BJ (cell line): ENCODE measurements around the gene PFKL. TPM values are rescaled to one million over a fixed set of nuclear protein-coding genes. Genes with fewer than 3 reads are reported as not detected.

ENCODE experiments used
- CTCF ChIA-PET: fragments of 350-600 bp; formaldehyde crosslinking; extraction: SDS; loops from one replicate; lab custom pipeline; 2021; ENCODE audit warnings: antibody characterized with exemption, inconsistent platforms; lab: Yijun Ruan, JAX
- POLR2A ChIA-PET: fragments of 300-600 bp; sonication (Branson Sonifier 250); formaldehyde crosslinking; extraction: SDS; loops from one replicate; lab custom pipeline; 2021; ENCODE audit warnings: antibody characterized with exemption; lab: Charles Lee
- DNase-seq: peaks from one replicate; pipeline ENCODE4 v3.0.0-alpha.2; 2011; ENCODE audit warnings: low read depth
- H3K27me3 ChIP-seq: 2 replicates; pipeline ENCODE4 v1.6.0; 2011; ENCODE audit warnings: low read length; ENCODE audit not compliant: control insufficient read depth, insufficient read depth
- H3K36me3 ChIP-seq: 2 replicates; pipeline ENCODE4 v1.5.1; 2011; ENCODE audit warnings: low read length; ENCODE audit not compliant: control insufficient read depth, insufficient read depth
- H3K4me3 ChIP-seq: 2 replicates; pipeline ENCODE4 v1.5.1; 2011; ENCODE audit warnings: low read depth, mild to moderate bottlenecking, control low read depth, low read length
- polyA plus RNA-seq: library from polyadenylated mRNA; depleted of rRNA; stranded (reverse); fragments of >200 nt; gene quantifications from 2 replicates; pipeline ENCODE4 v1.2.3, GENCODE V29; 2011
- TF ChIP-seq, protein P1 (sequence below): IDR thresholded peaks from 2 replicates; pipeline ENCODE4 v1.5.1; 2011; ENCODE audit warnings: low read depth, mild to moderate bottlenecking, control low read depth, inconsistent platforms, low read length, moderate library complexity; ENCODE audit not compliant: insufficient read depth

Gene PFKL
- polyA plus RNA-seq, 1 experiment = 152 TPM

DNA sequence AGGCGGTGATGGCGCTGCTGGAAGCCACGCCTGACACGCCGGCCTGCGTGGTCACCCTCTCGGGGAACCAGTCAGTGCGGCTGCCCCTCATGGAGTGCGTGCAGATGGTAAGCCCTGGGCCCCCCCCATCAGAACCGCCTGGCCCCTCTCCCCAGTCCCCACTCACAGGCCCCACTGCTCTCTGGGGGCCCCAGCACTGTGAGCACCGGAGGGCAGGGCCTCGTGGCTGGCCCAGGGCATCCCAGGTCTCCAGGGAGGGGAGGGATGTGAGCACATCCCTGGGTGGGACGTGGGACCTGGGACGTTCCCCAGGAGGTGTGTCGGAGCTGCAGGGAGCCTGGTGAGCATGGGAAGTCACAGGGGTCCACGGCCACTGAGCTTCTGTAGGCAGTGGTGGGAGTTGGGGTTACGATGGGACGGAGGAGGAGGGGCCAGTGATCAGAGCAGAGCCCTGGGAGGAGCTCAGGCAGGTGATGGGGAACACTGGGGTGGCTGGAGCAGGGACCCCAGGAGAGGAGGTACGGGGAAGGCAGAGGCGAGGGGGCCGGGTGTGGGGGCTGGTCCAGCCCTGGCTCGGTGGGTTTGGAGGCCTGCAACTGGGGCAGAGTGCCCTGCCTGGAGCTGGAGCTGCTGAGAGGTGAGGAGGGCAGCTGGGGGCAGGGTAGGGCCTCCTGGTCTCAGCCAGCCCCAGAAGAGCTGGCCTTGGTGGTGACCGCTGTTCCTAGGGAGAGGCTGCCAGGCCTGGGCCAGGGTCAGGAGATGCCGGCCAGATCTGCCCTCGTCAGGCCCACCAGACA, 18.8 kb downstream of the PFKL start:
- no peak for DNase-seq
- no peaks in the 10 kb centered on the region for H3K27me3 ChIP-seq
- TF ChIP-seq, protein P1, sequence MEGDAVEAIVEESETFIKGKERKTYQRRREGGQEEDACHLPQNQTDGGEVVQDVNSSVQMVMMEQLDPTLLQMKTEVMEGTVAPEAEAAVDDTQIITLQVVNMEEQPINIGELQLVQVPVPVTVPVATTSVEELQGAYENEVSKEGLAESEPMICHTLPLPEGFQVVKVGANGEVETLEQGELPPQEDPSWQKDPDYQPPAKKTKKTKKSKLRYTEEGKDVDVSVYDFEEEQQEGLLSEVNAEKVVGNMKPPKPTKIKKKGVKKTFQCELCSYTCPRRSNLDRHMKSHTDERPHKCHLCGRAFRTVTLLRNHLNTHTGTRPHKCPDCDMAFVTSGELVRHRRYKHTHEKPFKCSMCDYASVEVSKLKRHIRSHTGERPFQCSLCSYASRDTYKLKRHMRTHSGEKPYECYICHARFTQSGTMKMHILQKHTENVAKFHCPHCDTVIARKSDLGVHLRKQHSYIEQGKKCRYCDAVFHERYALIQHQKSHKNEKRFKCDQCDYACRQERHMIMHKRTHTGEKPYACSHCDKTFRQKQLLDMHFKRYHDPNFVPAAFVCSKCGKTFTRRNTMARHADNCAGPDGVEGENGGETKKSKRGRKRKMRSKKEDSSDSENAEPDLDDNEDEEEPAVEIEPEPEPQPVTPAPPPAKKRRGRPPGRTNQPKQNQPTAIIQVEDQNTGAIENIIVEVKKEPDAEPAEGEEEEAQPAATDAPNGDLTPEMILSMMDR = no peak
- peaks cover 53% of the 10 kb centered on the region for H3K36me3 ChIP-seq
- ChIA-PET CTCF (interaction anchor here (1.9 kb wide), 1 partner anchor 14 kb away, joined by 5 read pairs; no protein-coding TSS in a partner anchor), POLR2A (no interaction called here)
- no peak overlapping the region for H3K4me3 ChIP-seq

DNA sequence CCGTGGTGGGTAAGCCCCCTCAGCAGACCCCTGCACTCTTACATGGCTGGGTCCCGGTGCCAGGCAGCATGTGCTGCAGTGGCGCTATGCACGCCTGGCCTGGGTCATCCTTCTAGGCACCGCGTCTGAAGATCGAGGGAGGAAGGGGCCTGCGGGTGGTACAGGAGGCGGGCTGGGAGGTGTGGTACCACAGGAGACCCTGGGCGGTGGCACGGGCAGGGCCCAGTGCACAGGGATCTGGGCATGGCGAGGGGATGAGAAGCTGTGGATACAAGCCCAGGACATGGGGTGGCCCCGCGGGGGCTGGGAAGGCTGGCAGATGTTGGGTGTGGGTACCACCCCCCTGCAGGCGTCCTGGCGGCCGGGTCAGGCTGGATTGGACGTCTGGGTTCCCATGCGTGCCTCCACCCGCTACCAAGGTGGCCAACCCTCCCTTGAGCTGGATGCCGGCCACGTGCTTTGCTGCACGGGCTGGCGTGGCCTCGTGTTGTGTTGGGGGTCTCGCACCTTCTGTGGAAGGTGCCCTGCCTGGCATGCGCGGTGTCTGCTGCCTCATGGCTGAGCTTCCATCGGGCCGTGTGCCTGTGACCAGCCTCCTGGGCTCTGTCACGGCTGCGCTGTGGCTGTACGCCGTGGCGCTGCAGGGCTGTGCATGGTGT, 19.7 kb downstream of the PFKL start:
- DNase-seq = no peak
- CTCF ChIA-PET = interaction anchor here (1.9 kb wide), 1 partner anchor 15 kb away, joined by 5 read pairs; no protein-coding TSS in a partner anchor
- POLR2A ChIA-PET = no interaction called here
- peaks cover 54% of the 10 kb centered on the region for H3K36me3 ChIP-seq
- H3K27me3 ChIP-seq = no peaks in the 10 kb centered on the region
- no peak overlapping the region for H3K4me3 ChIP-seq
- TF ChIP-seq, protein P1 = no peak

DNA sequence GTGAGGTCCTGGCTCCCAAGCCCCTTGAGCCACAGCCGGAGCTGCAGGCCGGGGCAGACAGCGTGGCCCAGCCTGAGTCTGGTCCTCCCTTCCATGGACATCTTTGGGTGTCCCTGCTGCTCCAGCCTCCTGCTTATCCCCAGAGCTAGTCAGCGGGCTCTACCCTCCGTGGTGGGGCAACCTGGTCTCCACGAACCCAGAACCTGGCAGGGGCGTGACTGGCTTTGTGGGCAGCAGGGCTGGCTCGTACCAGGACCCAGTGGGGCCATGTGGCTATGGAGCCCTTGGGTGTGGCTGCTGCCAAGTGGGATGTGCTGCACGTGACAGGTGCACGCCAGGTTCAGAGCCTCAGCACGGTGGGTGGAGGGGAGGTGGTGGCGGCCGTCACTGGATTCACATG, 21.0 kb downstream of the PFKL start:
- DNase-seq = no peak
- H3K27me3 ChIP-seq = no peaks in the 10 kb centered on the region
- peaks cover 55% of the 10 kb centered on the region for H3K36me3 ChIP-seq
- H3K4me3 ChIP-seq = no peak overlapping the region
- ChIA-PET POLR2A (no interaction called here), CTCF (no interaction called here)
- TF ChIP-seq, protein P1 = no peak

DNA sequence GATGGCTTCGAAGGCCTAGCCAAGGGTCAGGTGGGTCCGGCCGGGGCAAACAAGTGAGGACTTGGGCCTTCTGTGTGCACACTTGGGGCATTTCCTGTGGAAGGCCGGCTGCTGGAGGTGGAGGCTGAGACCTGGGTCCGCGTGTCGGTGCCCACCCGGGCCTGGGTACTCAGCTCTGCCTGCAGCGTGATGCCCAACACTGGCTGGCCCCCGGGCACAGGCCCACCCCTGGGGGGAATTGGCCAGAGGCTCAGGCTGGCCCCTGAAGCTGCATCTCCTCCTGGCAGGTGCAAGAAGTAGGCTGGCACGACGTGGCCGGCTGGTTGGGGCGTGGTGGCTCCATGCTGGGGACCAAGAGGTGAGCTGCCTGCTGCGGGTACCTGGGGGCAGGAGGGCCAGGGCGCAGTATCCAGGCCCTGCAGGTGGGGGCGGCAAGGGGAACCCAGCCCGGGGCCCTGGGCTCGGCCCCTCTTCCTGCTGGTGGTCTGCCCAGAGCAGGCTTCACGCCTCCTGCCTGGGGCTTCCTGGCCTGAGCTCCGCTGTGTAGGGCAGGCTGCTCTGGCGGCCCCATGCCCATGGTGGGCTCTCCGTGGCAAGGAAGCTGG, 22.1 kb downstream of the PFKL start:
- ChIA-PET CTCF (no interaction called here), POLR2A (no interaction called here)
- H3K36me3 ChIP-seq = peaks cover 49% of the 10 kb centered on the region
- TF ChIP-seq, protein P1 = no peak
- H3K27me3 ChIP-seq = no peaks in the 10 kb centered on the region
- DNase-seq = no peak
- H3K4me3 ChIP-seq = no peak overlapping the region
